ENCODE data around the gene ACACA. TPM values are rescaled to one million over a fixed set of nuclear protein-coding genes. Genes with fewer than 3 reads are reported as not detected.

Gene ACACA
- total and polyA plus RNA-seq, 2 donors (not counting 3 experiments of a cell fraction or from before 2014, with no cell fraction given) = 55.3 to 124 TPM

- H3K4me1 ChIP-seq (ENCODE audit: control insufficient read depth, extremely low read depth, insufficient read depth, low read length) = no peaks in the 10 kb centered on the region
- H3K27ac ChIP-seq (ENCODE audit: insufficient read depth, low read depth, low read length) = no peak overlapping the region
- no peaks in the 10 kb centered on the region for H3K9me1 ChIP-seq (replicated peaks; ENCODE audit: control insufficient read depth, extremely low read depth, insufficient read depth, low read length)
- H3K27me3 ChIP-seq (ENCODE audit: control insufficient read depth in 2 of 2, insufficient read depth in 2 of 2, low read length in 2 of 2) = no peaks in the 10 kb centered on the region
- H3K36me3 ChIP-seq (ENCODE audit: control insufficient read depth in 2 of 2, extremely low read depth in 1 of 2, insufficient read depth in 2 of 2, low read length in 2 of 2) = peaks cover 0 to 11% of the 10 kb centered on the region in 2 experiments
- H3K9me3 ChIP-seq (replicated peaks; ENCODE audit: control insufficient read depth, insufficient read depth, low read length) = no peaks in the 10 kb centered on the region
- intact Hi-C loops (cut with micrococcal nuclease) = no loop called here
- no peak overlapping the region for H3K4me3 ChIP-seq (replicated peaks in 1 of 3; ENCODE audit: insufficient read depth in 1 of 3, low read depth in 1 of 3, low read length in 3 of 3)
- FAIRE-seq (no peak), DNase-seq (ENCODE audit: low read depth, low spot score) (no peak)
- TF ChIP-seq POLR2A (IDR thresholded peaks at IDR 0.05; ENCODE audit: low read depth, low read length) = no peak
- no peak for TF ChIP-seq CTCF (IDR thresholded peaks at IDR 0.05; ENCODE audit: extremely low read depth in 1 of 2, insufficient read depth in 1 of 2, low read depth in 1 of 2, low read length in 2 of 2)
- TF ChIP-seq GATA2 (IDR thresholded peaks at IDR 0.05; ENCODE audit: insufficient read depth, insufficient read length, low read depth, low read length) = no peak
- TF ChIP-seq EZH2 (IDR thresholded peaks at IDR 0.05; ENCODE audit: borderline replicate concordance, low read depth, low read length, severe bottlenecking) = no peak
- TF ChIP-seq JUN (IDR thresholded peaks at IDR 0.05; ENCODE audit: borderline replicate concordance, insufficient read depth, insufficient read length, low read depth) = no peak
- TF ChIP-seq MYC (IDR thresholded peaks at IDR 0.05; ENCODE audit: low read depth, low read length) = no peak
- no peak for TF ChIP-seq POLR2AphosphoS5 (IDR thresholded peaks at IDR 0.05; ENCODE audit: insufficient read depth, low read depth, low read length)
- no peak for TF ChIP-seq FOS (IDR thresholded peaks at IDR 0.05; ENCODE audit: borderline replicate concordance, insufficient read depth, low read length)
- ChIA-PET CTCF (interaction anchor here (0.7 to 3.0 kb wide), 8 partner anchors 11 to 611 kb away, joined by 3 to 12 read pairs (median 4); no protein-coding TSS in a partner anchor), POLR2A (no interaction called here)
- H4K20me1 ChIP-seq (replicated peaks; ENCODE audit: control insufficient read depth, extremely low read depth, insufficient read depth, low read length) = no peaks in the 10 kb centered on the region
- H3K9ac ChIP-seq (replicated peaks; ENCODE audit: extremely low read depth, insufficient read depth, low read length) = no peak overlapping the region
- no peaks in the 10 kb centered on the region for H3K79me2 ChIP-seq (ENCODE audit: control insufficient read depth, insufficient read depth, low read length)
- dilution Hi-C loops (cut with MboI; ENCODE audit: extremely low pct_ligation_motif_present, low sequenced_read_pairs) = no loop called here
- H3K4me2 ChIP-seq (ENCODE audit: insufficient read depth, low read length) = no peak overlapping the region
- BruUV-seq (replicated peaks) = no TSS peak
- no peak overlapping the region for H2AFZ ChIP-seq (ENCODE audit: low read depth, low read length)
These were observed 192.7 kb downstream of the ACACA start for GRCh38 chr17:37213927-37214326.

Data from endothelial cell of umbilical vein (primary cell).